ENCODE measurements around the gene TTC7B.

DNA sequence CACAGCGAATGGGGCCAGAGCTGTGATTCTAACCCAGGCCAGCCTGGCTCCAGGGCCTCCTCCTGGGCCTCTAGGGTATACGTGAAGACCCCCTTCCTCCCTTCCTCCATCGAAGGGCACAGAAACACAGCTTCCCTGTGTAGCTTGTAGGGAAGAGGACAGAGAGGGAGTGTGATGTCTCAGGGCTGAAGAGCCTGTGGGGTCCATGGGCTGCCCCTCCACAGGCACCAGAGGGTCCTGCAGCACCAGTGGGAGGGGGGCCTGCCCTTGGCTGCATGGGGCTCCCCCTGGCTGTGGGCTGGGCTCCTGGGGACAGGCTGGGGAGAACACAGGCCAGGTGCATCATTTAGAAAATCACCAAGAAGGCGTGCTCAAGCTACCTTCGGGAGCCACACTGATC is 240.9 kb downstream of the TTC7B start:
- TF ChIP-seq, protein P1, sequence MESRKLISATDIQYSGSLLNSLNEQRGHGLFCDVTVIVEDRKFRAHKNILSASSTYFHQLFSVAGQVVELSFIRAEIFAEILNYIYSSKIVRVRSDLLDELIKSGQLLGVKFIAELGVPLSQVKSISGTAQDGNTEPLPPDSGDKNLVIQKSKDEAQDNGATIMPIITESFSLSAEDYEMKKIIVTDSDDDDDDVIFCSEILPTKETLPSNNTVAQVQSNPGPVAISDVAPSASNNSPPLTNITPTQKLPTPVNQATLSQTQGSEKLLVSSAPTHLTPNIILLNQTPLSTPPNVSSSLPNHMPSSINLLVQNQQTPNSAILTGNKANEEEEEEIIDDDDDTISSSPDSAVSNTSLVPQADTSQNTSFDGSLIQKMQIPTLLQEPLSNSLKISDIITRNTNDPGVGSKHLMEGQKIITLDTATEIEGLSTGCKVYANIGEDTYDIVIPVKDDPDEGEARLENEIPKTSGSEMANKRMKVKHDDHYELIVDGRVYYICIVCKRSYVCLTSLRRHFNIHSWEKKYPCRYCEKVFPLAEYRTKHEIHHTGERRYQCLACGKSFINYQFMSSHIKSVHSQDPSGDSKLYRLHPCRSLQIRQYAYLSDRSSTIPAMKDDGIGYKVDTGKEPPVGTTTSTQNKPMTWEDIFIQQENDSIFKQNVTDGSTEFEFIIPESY (IDR thresholded peaks at IDR 0.05; ENCODE audit: extremely low read depth, insufficient replicate concordance, low read length): no peak
- TF ChIP-seq, protein P2, sequence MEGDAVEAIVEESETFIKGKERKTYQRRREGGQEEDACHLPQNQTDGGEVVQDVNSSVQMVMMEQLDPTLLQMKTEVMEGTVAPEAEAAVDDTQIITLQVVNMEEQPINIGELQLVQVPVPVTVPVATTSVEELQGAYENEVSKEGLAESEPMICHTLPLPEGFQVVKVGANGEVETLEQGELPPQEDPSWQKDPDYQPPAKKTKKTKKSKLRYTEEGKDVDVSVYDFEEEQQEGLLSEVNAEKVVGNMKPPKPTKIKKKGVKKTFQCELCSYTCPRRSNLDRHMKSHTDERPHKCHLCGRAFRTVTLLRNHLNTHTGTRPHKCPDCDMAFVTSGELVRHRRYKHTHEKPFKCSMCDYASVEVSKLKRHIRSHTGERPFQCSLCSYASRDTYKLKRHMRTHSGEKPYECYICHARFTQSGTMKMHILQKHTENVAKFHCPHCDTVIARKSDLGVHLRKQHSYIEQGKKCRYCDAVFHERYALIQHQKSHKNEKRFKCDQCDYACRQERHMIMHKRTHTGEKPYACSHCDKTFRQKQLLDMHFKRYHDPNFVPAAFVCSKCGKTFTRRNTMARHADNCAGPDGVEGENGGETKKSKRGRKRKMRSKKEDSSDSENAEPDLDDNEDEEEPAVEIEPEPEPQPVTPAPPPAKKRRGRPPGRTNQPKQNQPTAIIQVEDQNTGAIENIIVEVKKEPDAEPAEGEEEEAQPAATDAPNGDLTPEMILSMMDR (IDR thresholded peaks at IDR 0.05 in 2 of 3, conservative IDR thresholded peaks at IDR 0.05 in 1 of 3; ENCODE audit: borderline replicate concordance in 1 of 3, insufficient read depth in 1 of 3, low read depth in 2 of 3, low read length in 2 of 3): no peak
- TF ChIP-seq FOSL1 (IDR thresholded peaks at IDR 0.05; ENCODE audit: low read depth) (no peak), YY1 (IDR thresholded peaks at IDR 0.05; ENCODE audit: extremely low read depth, insufficient replicate concordance, low read depth, low read length) (no peak), POLR2A (IDR thresholded peaks at IDR 0.05; ENCODE audit: borderline replicate concordance, extremely low read depth, insufficient read depth, insufficient read length) (no peak), RAD21 (IDR thresholded peaks at IDR 0.05; ENCODE audit: low read depth) (no peak), EZH2 (IDR thresholded peaks at IDR 0.05) (no peak), POLR2AphosphoS5 (IDR thresholded peaks at IDR 0.05; ENCODE audit: low read depth, low read length) (no peak), CEBPB (IDR thresholded peaks at IDR 0.05; ENCODE audit: low read depth) (no peak), SRF (IDR thresholded peaks at IDR 0.05; ENCODE audit: low read depth) (no peak), ZFX (IDR thresholded peaks at IDR 0.05) (no peak), ZNF274 (IDR thresholded peaks at IDR 0.05; ENCODE audit: low read depth, low read length) (no peak)
- TF ChIP-seq, protein P3, sequence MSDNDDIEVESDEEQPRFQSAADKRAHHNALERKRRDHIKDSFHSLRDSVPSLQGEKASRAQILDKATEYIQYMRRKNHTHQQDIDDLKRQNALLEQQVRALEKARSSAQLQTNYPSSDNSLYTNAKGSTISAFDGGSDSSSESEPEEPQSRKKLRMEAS (IDR thresholded peaks at IDR 0.05): no peak
- TF ChIP-seq, protein P4, sequence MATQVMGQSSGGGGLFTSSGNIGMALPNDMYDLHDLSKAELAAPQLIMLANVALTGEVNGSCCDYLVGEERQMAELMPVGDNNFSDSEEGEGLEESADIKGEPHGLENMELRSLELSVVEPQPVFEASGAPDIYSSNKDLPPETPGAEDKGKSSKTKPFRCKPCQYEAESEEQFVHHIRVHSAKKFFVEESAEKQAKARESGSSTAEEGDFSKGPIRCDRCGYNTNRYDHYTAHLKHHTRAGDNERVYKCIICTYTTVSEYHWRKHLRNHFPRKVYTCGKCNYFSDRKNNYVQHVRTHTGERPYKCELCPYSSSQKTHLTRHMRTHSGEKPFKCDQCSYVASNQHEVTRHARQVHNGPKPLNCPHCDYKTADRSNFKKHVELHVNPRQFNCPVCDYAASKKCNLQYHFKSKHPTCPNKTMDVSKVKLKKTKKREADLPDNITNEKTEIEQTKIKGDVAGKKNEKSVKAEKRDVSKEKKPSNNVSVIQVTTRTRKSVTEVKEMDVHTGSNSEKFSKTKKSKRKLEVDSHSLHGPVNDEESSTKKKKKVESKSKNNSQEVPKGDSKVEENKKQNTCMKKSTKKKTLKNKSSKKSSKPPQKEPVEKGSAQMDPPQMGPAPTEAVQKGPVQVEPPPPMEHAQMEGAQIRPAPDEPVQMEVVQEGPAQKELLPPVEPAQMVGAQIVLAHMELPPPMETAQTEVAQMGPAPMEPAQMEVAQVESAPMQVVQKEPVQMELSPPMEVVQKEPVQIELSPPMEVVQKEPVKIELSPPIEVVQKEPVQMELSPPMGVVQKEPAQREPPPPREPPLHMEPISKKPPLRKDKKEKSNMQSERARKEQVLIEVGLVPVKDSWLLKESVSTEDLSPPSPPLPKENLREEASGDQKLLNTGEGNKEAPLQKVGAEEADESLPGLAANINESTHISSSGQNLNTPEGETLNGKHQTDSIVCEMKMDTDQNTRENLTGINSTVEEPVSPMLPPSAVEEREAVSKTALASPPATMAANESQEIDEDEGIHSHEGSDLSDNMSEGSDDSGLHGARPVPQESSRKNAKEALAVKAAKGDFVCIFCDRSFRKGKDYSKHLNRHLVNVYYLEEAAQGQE (IDR thresholded peaks at IDR 0.05; ENCODE audit: low read depth): no peak
